Neuronal stem cell (in vitro differentiated cells): Measurements from ENCODE around the gene GLB1L3.
A peak's percentile ranks its signal among the peaks of the same experiment; 100 is the strongest.

Source experiments
- DNase-seq: peaks from one replicate; pipeline ENCODE4 v3.0.0-alpha.2; 2013; ENCODE audit warnings: low spot score
- H2AFZ ChIP-seq: one replicate; pipeline ENCODE4 v1.6.1; 2013; ENCODE audit warnings: mild to moderate bottlenecking, low read length, inconsistent platforms
- H2AK5ac ChIP-seq: 2 replicates; pipeline ENCODE4 v1.6.1; 2013; ENCODE audit warnings: low read depth, mild to moderate bottlenecking, inconsistent platforms, low read length, moderate library complexity, mixed read lengths
- H2BK120ac ChIP-seq: 2 replicates; pipeline ENCODE4 v1.6.1; 2013; ENCODE audit warnings: low read depth, mild to moderate bottlenecking, inconsistent platforms, low read length, moderate library complexity, mixed read lengths
- H2BK12ac ChIP-seq: one replicate; pipeline ENCODE4 v1.6.1; 2013; ENCODE audit warnings: low read length, inconsistent platforms
- H2BK15ac ChIP-seq: 2 replicates; pipeline ENCODE4 v1.6.1; 2013; ENCODE audit warnings: mild to moderate bottlenecking, low read length, inconsistent platforms, mixed read lengths
- H2BK5ac ChIP-seq: one replicate; pipeline ENCODE4 v1.6.1; 2013; ENCODE audit warnings: inconsistent platforms, mild to moderate bottlenecking, low read length, moderate library complexity
- H3K14ac ChIP-seq: one replicate; pipeline ENCODE4 v1.6.1; 2013; ENCODE audit warnings: low read length, inconsistent platforms
- H3K18ac ChIP-seq: 2 replicates; pipeline ENCODE4 v1.6.1; 2013; ENCODE audit warnings: low read length, inconsistent platforms
- H3K23ac ChIP-seq: 2 replicates; pipeline ENCODE4 v1.6.1; 2013; ENCODE audit warnings: low read depth, mild to moderate bottlenecking, mixed read lengths, low read length, inconsistent platforms; ENCODE audit not compliant: poor library complexity
- H3K27ac ChIP-seq: replicated peaks from 3 replicates; pipeline ENCODE4 v1.5.1; 2013; ENCODE audit warnings: low read length, inconsistent platforms
- H3K27me3 ChIP-seq, 3 experiments: 2 replicates each; pipeline ENCODE4 v1.6.1; 2013; ENCODE audit warnings: low read length in 3 of 3, mild to moderate bottlenecking in 2 of 3, inconsistent platforms in 1 of 3, low read depth in 1 of 3, mixed read lengths in 1 of 3, moderate library complexity in 1 of 3; ENCODE audit not compliant: control insufficient read depth in 3 of 3, insufficient read depth in 3 of 3
- H3K36me3 ChIP-seq, 2 donors: replicated peaks in 1 of 2; 2 replicates each; pipeline ENCODE4 v1.6.1; 2013; ENCODE audit warnings: low read length in 2 of 2; ENCODE audit not compliant: control insufficient read depth in 2 of 2, insufficient read depth in 2 of 2
- H3K4ac ChIP-seq: 2 replicates; pipeline ENCODE4 v1.6.1; 2013; ENCODE audit warnings: inconsistent platforms, mild to moderate bottlenecking, low read length, moderate library complexity
- H3K4me1 ChIP-seq, 2 donors: 1 replicate in 1 of 2; 2 replicates in 1 of 2; pipeline ENCODE4 v1.6.1; 2013; ENCODE audit warnings: low read length in 2 of 2, low read depth in 1 of 2; ENCODE audit not compliant: control insufficient read depth in 2 of 2, insufficient read depth in 1 of 2
- H3K4me2 ChIP-seq: one replicate; pipeline ENCODE4 v1.6.1; 2013; ENCODE audit warnings: mild to moderate bottlenecking, low read length, inconsistent platforms; ENCODE audit not compliant: insufficient read depth, poor library complexity, severe bottlenecking
- H3K4me3 ChIP-seq, 2 donors: 2 replicates each; pipeline ENCODE4 v1.5.1; 2013; ENCODE audit warnings: low read length in 2 of 2, mild to moderate bottlenecking in 2 of 2, inconsistent platforms in 1 of 2, moderate library complexity in 1 of 2
- H3K79me1 ChIP-seq: one replicate; pipeline ENCODE4 v1.6.1; 2013; ENCODE audit warnings: low read depth, mild to moderate bottlenecking, inconsistent platforms, low read length, moderate library complexity
- H3K9ac ChIP-seq: one replicate; pipeline ENCODE4 v1.6.1; 2013; ENCODE audit warnings: mild to moderate bottlenecking, low read depth, low read length, inconsistent platforms; ENCODE audit not compliant: poor library complexity
- H3K9me3 ChIP-seq, 2 donors: replicated peaks in 1 of 2; 2 replicates each; pipeline versions ENCODE3 to v1.6.1; 2013; ENCODE audit warnings: low read length in 2 of 2, mild to moderate bottlenecking in 2 of 2, inconsistent platforms in 1 of 2, low read depth in 1 of 2, mixed read lengths in 1 of 2, moderate library complexity in 1 of 2; ENCODE audit not compliant: control insufficient read depth in 2 of 2, insufficient read depth in 1 of 2
- H4K8ac ChIP-seq: one replicate; pipeline ENCODE4 v1.6.1; 2013; ENCODE audit warnings: low read depth, mild to moderate bottlenecking, inconsistent platforms, low read length, moderate library complexity
- H4K91ac ChIP-seq: one replicate; pipeline ENCODE4 v1.6.1; 2013; ENCODE audit warnings: low read length, low read depth, mild to moderate bottlenecking, inconsistent platforms; ENCODE audit not compliant: poor library complexity
- WGBS, 2 donors: extraction: QIAGEN DNeasy Blood & Tissue Kit; methylation state at CpG; one replicate each; pipeline ENCODE4 v1.1.7; 2013; ENCODE audit warnings: missing lambda C conversion rate in 2 of 2, mixed read lengths in 1 of 2; ENCODE audit not compliant: insufficient read length in 2 of 2, insufficient replicate concordance in 1 of 2; ENCODE audit errors: extremely low coverage in 2 of 2; 5-methylcytosine and 5-hydroxymethylcytosine counted together

Gene GLB1L3

DNA sequence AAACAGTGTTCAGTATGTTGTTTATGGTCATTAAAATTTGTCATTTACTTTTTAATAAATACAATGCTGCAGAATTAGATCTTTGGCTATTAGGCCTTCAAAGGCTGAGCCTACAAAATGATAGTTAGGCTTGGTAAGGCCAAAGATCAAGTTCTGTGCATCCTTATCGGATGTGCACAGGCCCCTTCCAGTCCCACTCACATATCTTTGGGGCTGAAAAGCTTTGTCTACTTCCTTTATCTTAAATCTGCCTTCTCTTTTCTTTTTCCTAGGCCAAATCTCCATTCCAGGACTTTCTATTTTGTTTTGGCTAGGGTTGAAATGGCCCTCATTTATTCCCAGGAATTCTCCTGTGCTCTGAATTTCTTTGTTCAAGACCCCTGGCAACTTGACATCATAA is 52.3 kb downstream of the GLB1L3 start:
- H4K8ac ChIP-seq, result no peak overlapping the region
- no peak overlapping the region for H3K4ac ChIP-seq
- peaks cover 2 to 3% of the 10 kb centered on the region in 2 donors for H3K4me1 ChIP-seq
- H3K27ac ChIP-seq, result no peak overlapping the region
- H3K9me3 ChIP-seq, result no peaks in the 10 kb centered on the region
- no peak overlapping the region for H3K18ac ChIP-seq
- no peak overlapping the region for H2AK5ac ChIP-seq
- no peak overlapping the region for H4K91ac ChIP-seq
- H3K27me3 ChIP-seq, result peaks cover 0 to 45% (median 25%) of the 10 kb centered on the region in 3 experiments
- no peaks in the 10 kb centered on the region for H3K79me1 ChIP-seq
- H3K36me3 ChIP-seq, result no peaks in the 10 kb centered on the region
- no peak for DNase-seq
- no peak overlapping the region for H2BK15ac ChIP-seq
- H2BK120ac ChIP-seq, result no peak overlapping the region
- no peak overlapping the region for H2BK5ac ChIP-seq
- H3K9ac ChIP-seq, result no peak overlapping the region
- no peak overlapping the region for H3K23ac ChIP-seq
- H3K14ac ChIP-seq, result no peak overlapping the region
- H3K4me3 ChIP-seq, result no peak overlapping the region
- H3K4me2 ChIP-seq, result no peak overlapping the region
- WGBS, 2 donors, result no CpG with 5 or more reads among the region's 1 CpG
- H2AFZ ChIP-seq, result no peak overlapping the region
- no peak overlapping the region for H2BK12ac ChIP-seq

DNA sequence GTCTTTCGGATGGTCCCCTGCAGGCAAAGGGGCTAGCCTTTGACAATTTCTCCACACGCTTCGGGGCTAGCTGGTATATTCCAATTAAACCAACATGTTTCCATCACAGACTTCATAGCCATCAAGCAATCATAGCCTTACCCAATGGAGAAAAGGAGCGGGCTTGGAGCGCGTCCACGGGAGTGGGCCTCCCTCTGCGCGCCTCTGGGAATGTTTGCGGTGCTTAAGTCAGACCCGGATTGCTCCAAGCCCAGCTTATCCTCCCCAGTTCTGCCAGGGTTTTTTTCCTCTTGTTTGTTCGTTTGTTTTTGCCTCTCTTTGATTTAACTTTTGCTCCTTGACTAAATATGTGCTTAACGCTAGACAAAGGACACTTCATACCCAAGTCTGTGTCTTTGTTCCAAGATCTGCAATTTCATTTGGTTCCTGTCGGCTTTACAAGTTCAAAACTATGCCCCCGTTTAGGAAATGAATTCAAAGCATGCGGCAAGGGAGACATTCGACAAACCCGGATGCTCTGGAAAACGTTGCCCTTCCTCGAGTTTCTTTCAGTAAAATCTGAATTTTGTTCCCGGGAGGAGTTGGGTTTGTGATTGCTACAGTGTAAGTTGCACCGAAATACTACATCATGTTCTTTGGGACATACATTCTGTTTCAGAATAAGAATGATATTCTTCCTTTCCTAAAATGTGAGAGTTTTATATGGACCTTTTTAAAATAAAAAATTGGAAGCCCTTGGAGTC is 54.6 kb downstream of the GLB1L3 start:
- Histone ChIP-seq H3K23ac (no peak overlapping the region), H3K36me3 (no peaks in the 10 kb centered on the region), H3K9me3 (no peaks in the 10 kb centered on the region), H3K27me3 (peaks cover 0 to 46% (median 27%) of the 10 kb centered on the region in 3 experiments), H3K27ac (no peak overlapping the region), H2BK12ac (no peak overlapping the region), H4K91ac (no peak overlapping the region), H3K4ac (no peak overlapping the region), H3K4me3 (no peak overlapping the region), H2AK5ac (no peak overlapping the region), H2BK15ac (no peak overlapping the region), H3K14ac (no peak overlapping the region), H4K8ac (no peak overlapping the region), H3K9ac (no peak overlapping the region), H2BK120ac (no peak overlapping the region), H2AFZ (peak overlapping the region; percentile 9), H3K79me1 (no peaks in the 10 kb centered on the region), H3K18ac (no peak overlapping the region), H3K4me1 (peaks cover 2 to 3% of the 10 kb centered on the region in 2 donors), H2BK5ac (no peak overlapping the region), H3K4me2 (no peak overlapping the region)
- DNase-seq, result no peak
- WGBS, 2 donors, result no CpG with 5 or more reads among the region's 22 CpGs

DNA sequence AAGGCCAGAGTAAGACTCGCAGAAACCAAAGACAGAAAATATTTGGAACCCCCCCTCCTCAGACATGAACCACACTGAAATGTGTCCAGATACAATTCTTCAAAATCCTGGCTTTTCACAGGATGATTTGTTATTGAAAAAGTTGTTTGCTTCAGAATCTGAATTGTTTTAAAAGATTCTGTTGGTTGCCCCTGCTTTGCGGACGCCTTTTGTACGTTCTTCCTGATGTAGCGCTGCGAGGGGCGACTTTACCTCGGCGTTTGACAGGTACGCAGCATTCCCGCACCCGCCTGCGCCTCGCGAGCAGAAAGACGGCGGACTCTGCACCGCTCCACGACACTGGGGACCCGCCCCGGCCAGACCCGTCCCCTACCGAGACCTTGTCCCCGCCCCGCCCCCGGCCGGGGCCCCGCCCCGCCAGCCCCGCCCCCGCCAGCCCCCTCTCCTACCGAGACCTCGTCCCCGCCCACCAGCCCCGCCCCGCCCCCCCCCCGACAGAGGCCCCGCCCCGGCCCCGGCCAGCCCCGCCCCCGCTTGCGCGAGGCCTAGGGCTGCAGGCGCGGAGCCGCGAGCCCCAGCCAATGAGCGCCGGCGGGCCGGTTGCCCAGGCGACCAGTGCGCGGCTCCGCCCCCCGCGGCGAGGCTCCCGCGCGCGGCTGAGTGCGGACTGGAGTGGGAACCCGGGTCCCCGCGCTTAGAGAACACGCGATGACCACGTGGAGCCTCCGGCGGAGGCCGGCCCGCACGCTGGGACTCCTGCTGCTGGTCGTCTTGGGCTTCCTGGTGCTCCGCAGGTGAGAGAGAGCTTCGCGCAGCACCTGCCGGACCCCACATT is 55.4 kb downstream of the GLB1L3 start, which contains the start of gene GLB1L2:
GLB1L2 (plus strand) TSS at position 635 of the 835 bp plus-strand sequence; CDS start at position 709, 74 bp downstream.
- H3K27me3 ChIP-seq, result peaks cover 0 to 46% (median 27%) of the 10 kb centered on the region in 3 experiments
- no peak within 1 kb of the TSS for H3K27ac ChIP-seq
- no peak within 1 kb of the TSS for H4K91ac ChIP-seq
- no peak within 1 kb of the TSS for H3K23ac ChIP-seq
- H3K4me1 ChIP-seq, result peaks cover 2 to 3% of the 10 kb centered on the region in 2 donors
- no peak within 1 kb of the TSS for H3K14ac ChIP-seq
- peak; percentile 75 for DNase-seq
- peak within 1 kb of the TSS; percentile 58 to 88 for H3K4me3 ChIP-seq
- H2BK12ac ChIP-seq, result no peak within 1 kb of the TSS
- H3K4ac ChIP-seq, result no peak within 1 kb of the TSS
- H3K36me3 ChIP-seq, result no peaks in the 10 kb centered on the region
- no peaks in the 10 kb centered on the region for H3K9me3 ChIP-seq
- H3K9ac ChIP-seq, result peak within 1 kb of the TSS; percentile 84
- no peak within 1 kb of the TSS for H2AK5ac ChIP-seq
- WGBS, 2 donors, result no CpG with 5 or more reads among the region's 80 CpGs
- H2BK15ac ChIP-seq, result no peak within 1 kb of the TSS
- no peak within 1 kb of the TSS for H2BK5ac ChIP-seq
- H2BK120ac ChIP-seq, result no peak within 1 kb of the TSS
- H2AFZ ChIP-seq, result peak within 1 kb of the TSS; percentile 97
- H3K18ac ChIP-seq, result peak within 1 kb of the TSS; percentile 77
- no peaks in the 10 kb centered on the region for H3K79me1 ChIP-seq
- H3K4me2 ChIP-seq, result peak within 1 kb of the TSS; percentile 99
- no peak within 1 kb of the TSS for H4K8ac ChIP-seq

DNA sequence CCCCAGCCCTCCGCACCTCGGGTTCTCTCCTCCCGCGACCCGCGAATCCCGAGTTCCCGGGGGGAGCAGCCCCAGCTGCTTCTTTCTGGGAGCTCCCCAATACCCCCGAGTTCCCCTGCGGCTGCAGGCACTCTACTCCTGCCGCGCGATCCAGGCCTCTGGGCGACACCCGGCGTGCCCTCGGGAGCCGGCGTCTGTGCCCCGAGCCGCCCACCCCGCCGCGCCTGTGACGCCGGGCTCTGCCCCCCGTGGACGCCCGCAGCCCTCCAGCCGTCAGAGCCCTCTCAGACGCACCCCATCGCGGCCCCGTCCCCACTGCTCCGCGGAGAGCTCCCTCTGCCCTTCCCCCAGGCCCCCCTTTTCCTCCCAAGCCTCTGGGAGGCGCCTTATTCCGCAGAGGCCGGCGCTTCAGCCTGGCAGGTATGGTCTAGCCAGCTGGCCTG is 56.0 kb downstream of the GLB1L3 start:
- H3K79me1 ChIP-seq, result no peaks in the 10 kb centered on the region
- no peak overlapping the region for H2BK5ac ChIP-seq
- peak overlapping the region; percentile 77 for H3K18ac ChIP-seq
- H2BK12ac ChIP-seq, result no peak overlapping the region
- WGBS, 2 donors, result no CpG with 5 or more reads among the region's 40 CpGs
- H3K36me3 ChIP-seq, result no peaks in the 10 kb centered on the region
- no peak overlapping the region for H3K23ac ChIP-seq
- no peak overlapping the region for H2BK120ac ChIP-seq
- peak overlapping the region; percentile 58 to 88 for H3K4me3 ChIP-seq
- H3K9me3 ChIP-seq, result no peaks in the 10 kb centered on the region
- no peak overlapping the region for H3K14ac ChIP-seq
- H3K27me3 ChIP-seq, result peaks cover 0 to 42% (median 27%) of the 10 kb centered on the region in 3 experiments
- DNase-seq, result peak; percentile 35
- peak overlapping the region; percentile 84 for H3K9ac ChIP-seq
- peak overlapping the region; percentile 99 for H3K4me2 ChIP-seq
- H4K8ac ChIP-seq, result no peak overlapping the region
- no peak overlapping the region for H2AK5ac ChIP-seq
- H2AFZ ChIP-seq, result peak overlapping the region; percentile 97
- H3K4me1 ChIP-seq, result peaks cover 2 to 3% of the 10 kb centered on the region in 2 donors
- no peak overlapping the region for H4K91ac ChIP-seq
- H3K27ac ChIP-seq, result no peak overlapping the region
- H2BK15ac ChIP-seq, result no peak overlapping the region
- H3K4ac ChIP-seq, result no peak overlapping the region
